ENCODE results near the gene KLK11. TPM values are rescaled to one million over a fixed set of nuclear protein-coding genes. Genes with fewer than 3 reads are reported as not detected.
A peak's percentile ranks its signal among the peaks of the same experiment; 100 is the strongest.

KLK11 gene
- total and polyA plus RNA-seq, 2 experiments from 2014 or later = not detected

DNA sequence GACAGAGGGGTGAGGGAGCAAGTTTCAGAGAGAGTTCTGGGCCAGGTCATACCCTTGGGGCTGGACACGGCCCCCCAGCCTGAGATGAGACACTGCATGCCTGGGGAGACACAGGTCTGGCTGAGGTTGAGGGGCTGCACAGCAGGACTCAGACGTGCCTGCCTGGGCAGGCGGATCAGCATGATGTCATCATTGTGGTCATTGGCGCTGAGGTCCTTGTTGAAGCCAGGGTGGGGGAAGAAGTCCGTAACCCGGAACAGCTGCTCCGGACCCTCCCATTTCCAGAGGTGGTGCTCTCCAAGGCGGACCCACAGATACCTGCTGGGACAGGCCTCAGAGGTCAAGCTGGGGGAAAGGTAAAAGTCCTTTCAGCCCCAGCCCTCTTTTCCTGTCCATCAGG, 20.0 kb downstream of the KLK11 start:
- Histone ChIP-seq H3K4me1 (ENCODE audit: insufficient read depth) (no peaks in the 10 kb centered on the region), H3K9me3 (ENCODE audit: low read depth) (no peaks in the 10 kb centered on the region), H3K4me2 (ENCODE audit: unreplicated experiment) (no peak overlapping the region), H3F3A (ENCODE audit: insufficient read depth) (no peaks in the 10 kb centered on the region), H3K9me2 (ENCODE audit: insufficient read depth) (no peaks in the 10 kb centered on the region), H3K36me3 (ENCODE audit: low read depth) (no peaks in the 10 kb centered on the region), H4K20me1 (ENCODE audit: insufficient read depth) (no peaks in the 10 kb centered on the region), H3K79me2 (ENCODE audit: insufficient read depth) (no peaks in the 10 kb centered on the region), H3K9ac (no peak overlapping the region), H2AFZ (no peak overlapping the region), H3K27ac (no peak overlapping the region), H3K4me3 (no peak overlapping the region), H3K27me3 (replicated peaks; ENCODE audit: insufficient read depth) (peaks cover 9% of the 10 kb centered on the region; the same call in 1 of the 2 replicates)
- in situ Hi-C loops (cut with MboI) = no loop called here
- 23 to 25% methylated on average over 8 of the region's 8 CpGs for WGBS, 2 experiments (ENCODE audit: low coverage in 1 of 2, low lambda C conversion rate in 2 of 2, missing lambda C conversion rate in 2 of 2)
- TF ChIP-seq EZH2phosphoT487 (IDR thresholded peaks at IDR 0.05; ENCODE audit: insufficient read depth, low read depth) (no peak), EZH2 (IDR thresholded peaks at IDR 0.05; ENCODE audit: insufficient read depth, poor library complexity, severe bottlenecking) (no peak)
- DNase-seq = no peak

DNA sequence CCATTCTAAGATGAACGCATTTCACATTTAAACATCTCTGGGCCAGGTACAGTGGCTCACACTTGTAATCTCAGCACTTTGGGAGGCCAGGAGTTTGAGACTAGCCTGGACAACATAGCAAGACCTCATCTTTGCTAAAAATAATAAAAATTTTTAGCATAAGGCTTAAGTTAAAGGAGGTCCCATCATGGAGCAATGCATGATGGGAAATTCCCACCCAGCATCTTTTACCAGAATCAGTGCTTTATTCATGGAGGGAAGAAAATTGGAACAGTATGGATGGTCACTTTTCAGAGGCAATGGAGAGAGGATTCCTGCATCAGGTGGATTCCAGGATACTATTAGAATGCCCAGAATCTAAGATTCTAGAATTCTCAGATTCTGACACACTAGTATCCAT, 21.2 kb downstream of the KLK11 start:
- Histone ChIP-seq H3K4me2 (ENCODE audit: unreplicated experiment) (no peak overlapping the region), H3K4me3 (no peak overlapping the region), H3K9ac (no peak overlapping the region), H4K20me1 (ENCODE audit: insufficient read depth) (no peaks in the 10 kb centered on the region), H3K4me1 (ENCODE audit: insufficient read depth) (no peaks in the 10 kb centered on the region), H3K27me3 (replicated peaks; ENCODE audit: insufficient read depth) (peaks cover 3% of the 10 kb centered on the region; the same call in 1 of the 2 replicates), H3K79me2 (ENCODE audit: insufficient read depth) (no peaks in the 10 kb centered on the region), H3F3A (ENCODE audit: insufficient read depth) (no peaks in the 10 kb centered on the region), H2AFZ (no peak overlapping the region), H3K9me2 (ENCODE audit: insufficient read depth) (no peaks in the 10 kb centered on the region), H3K36me3 (ENCODE audit: low read depth) (no peaks in the 10 kb centered on the region), H3K27ac (no peak overlapping the region), H3K9me3 (ENCODE audit: low read depth) (no peaks in the 10 kb centered on the region)
- TF ChIP-seq EZH2phosphoT487 (IDR thresholded peaks at IDR 0.05; ENCODE audit: insufficient read depth, low read depth) (no peak), EZH2 (IDR thresholded peaks at IDR 0.05; ENCODE audit: insufficient read depth, poor library complexity, severe bottlenecking) (no peak)
- DNase-seq = no peak
- 62 to 74% methylated on average over 1 of the region's 1 CpG for WGBS, 2 experiments (ENCODE audit: low coverage in 1 of 2, low lambda C conversion rate in 2 of 2, missing lambda C conversion rate in 2 of 2)
- in situ Hi-C loops (cut with MboI) = no loop called here

DNA sequence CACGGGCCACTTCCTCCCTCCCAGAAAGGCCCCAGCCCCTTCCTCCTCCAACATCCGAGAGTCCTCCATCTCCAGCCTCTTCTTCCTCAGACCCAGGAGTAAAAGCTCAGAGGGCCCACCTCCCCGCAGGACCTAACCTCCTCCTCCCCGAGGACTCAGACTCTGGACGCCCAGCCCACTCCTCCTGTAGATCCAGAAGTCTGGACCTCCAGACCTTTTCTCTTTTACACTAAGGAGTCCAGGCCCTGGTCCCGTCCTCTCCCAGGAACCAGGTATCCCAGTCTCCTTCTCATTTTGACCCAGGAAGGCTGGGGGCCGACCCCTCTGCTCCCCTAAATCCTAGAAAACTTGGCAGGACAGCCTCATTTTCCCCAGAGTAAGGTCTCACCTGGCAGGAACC, 23.1 kb downstream of the KLK11 start:
- Histone ChIP-seq H3K4me3 (no peak overlapping the region), H3K9me2 (ENCODE audit: insufficient read depth) (no peaks in the 10 kb centered on the region), H3F3A (ENCODE audit: insufficient read depth) (no peaks in the 10 kb centered on the region), H3K9ac (no peak overlapping the region), H3K27me3 (replicated peaks; ENCODE audit: insufficient read depth) (peaks cover 2% of the 10 kb centered on the region; the same call in 1 of the 2 replicates), H3K9me3 (ENCODE audit: low read depth) (no peaks in the 10 kb centered on the region), H3K4me2 (ENCODE audit: unreplicated experiment) (no peak overlapping the region), H3K36me3 (ENCODE audit: low read depth) (no peaks in the 10 kb centered on the region), H4K20me1 (ENCODE audit: insufficient read depth) (no peaks in the 10 kb centered on the region), H3K27ac (no peak overlapping the region), H3K4me1 (ENCODE audit: insufficient read depth) (no peaks in the 10 kb centered on the region), H3K79me2 (ENCODE audit: insufficient read depth) (no peaks in the 10 kb centered on the region), H2AFZ (no peak overlapping the region)
- in situ Hi-C loops (cut with MboI) = no loop called here
- 47 to 52% methylated on average over 6 to 7 of the region's 7 CpGs for WGBS, 2 experiments (ENCODE audit: low coverage in 1 of 2, low lambda C conversion rate in 2 of 2, missing lambda C conversion rate in 2 of 2)
- DNase-seq = no peak
- TF ChIP-seq EZH2 (IDR thresholded peaks at IDR 0.05; ENCODE audit: insufficient read depth, poor library complexity, severe bottlenecking) (no peak), EZH2phosphoT487 (IDR thresholded peaks at IDR 0.05; ENCODE audit: insufficient read depth, low read depth) (no peak)

DNA sequence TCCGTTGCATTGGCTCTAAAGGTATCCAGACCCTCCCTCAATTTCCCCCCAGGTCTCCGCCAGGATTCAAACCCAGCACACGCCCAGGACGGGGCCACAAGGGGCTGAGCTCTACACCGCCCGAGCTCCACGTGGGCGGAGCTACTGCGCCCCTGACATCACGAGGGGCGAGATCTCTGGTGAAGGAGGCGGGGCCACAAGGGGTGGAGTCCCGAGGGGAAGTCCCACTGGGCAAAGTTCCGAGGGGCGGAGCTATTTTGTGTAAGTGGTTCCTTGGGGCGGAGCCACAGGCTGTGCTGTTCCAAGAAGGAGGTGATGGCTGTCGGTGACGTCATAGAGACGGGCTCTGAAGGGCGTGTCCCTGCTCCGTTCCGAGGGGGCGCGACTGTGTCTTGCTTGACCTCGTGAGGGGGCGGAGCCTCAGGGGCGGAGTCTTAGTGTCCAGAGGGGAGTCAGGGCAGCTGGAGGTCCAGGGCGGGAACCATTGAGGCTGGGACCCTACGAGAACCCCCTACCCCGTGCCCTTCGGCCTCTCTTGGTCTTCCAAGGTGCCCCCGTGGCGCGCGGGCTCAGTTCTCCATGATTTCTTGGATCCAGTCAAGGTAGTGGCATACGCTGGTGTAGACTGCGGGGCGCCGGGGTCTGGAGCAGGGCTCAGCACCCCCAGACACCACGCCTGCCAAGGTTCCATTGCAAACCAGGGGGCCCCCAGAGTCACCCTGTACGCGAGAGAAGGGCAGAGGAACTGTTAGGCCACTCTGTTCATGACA, 23.7 kb downstream of the KLK11 start:
- WGBS, 2 experiments (ENCODE audit: low coverage in 1 of 2, low lambda C conversion rate in 2 of 2, missing lambda C conversion rate in 2 of 2) = 69 to 76% methylated on average over 35 to 42 of the region's 42 CpGs
- no peaks in the 10 kb centered on the region for H3K27me3 ChIP-seq (replicated peaks; ENCODE audit: insufficient read depth)
- no peaks in the 10 kb centered on the region for H3K9me3 ChIP-seq (ENCODE audit: low read depth)
- H3K79me2 ChIP-seq (ENCODE audit: insufficient read depth) = no peaks in the 10 kb centered on the region
- in situ Hi-C loops (cut with MboI) = no loop called here
- H3K4me1 ChIP-seq (ENCODE audit: insufficient read depth) = no peaks in the 10 kb centered on the region
- H3F3A ChIP-seq (ENCODE audit: insufficient read depth) = no peaks in the 10 kb centered on the region
- H3K9me2 ChIP-seq (ENCODE audit: insufficient read depth) = no peaks in the 10 kb centered on the region
- no peak overlapping the region for H3K27ac ChIP-seq
- H2AFZ ChIP-seq = no peak overlapping the region
- no peak overlapping the region for H3K4me3 ChIP-seq
- peak; percentile 27 for DNase-seq
- H3K9ac ChIP-seq = no peak overlapping the region
- H3K36me3 ChIP-seq (ENCODE audit: low read depth) = no peaks in the 10 kb centered on the region
- TF ChIP-seq EZH2phosphoT487 (IDR thresholded peaks at IDR 0.05; ENCODE audit: insufficient read depth, low read depth) = no peak
- TF ChIP-seq EZH2 (IDR thresholded peaks at IDR 0.05; ENCODE audit: insufficient read depth, poor library complexity, severe bottlenecking) = no peak
- H3K4me2 ChIP-seq (ENCODE audit: unreplicated experiment) = no peak overlapping the region
- H4K20me1 ChIP-seq (ENCODE audit: insufficient read depth) = no peaks in the 10 kb centered on the region
